ENCODE results near the gene RIMBP3B.
"Not testable (repeated sequence)": the region's sequence is repeated elsewhere in the genome, so short reads cannot be mapped to it uniquely, and the experiment has no call there.

Gene RIMBP3B

GRCh38 chr22:21416375-21416774, 32.8 kb downstream of the RIMBP3B start:
- not testable (repeated sequence) for DNase-seq (ENCODE audit: low spot score)

- DNase-seq (ENCODE audit: low spot score) = not testable (repeated sequence)
Measured at GRCh38 chr22:21417227-21417746, 33.7 kb downstream of the RIMBP3B start, which contains the start of gene HIC2. TSS of gene HIC2 (plus strand) at chr22:21417371. CDS start at chr22:21442832, 25,461 bp downstream.

GRCh38 chr22:21417853-21418252, 34.3 kb downstream of the RIMBP3B start:
- not testable (repeated sequence) for DNase-seq (ENCODE audit: low spot score)

- DNase-seq (ENCODE audit: low spot score) = not testable (repeated sequence)
Measured at GRCh38 chr22:21418974-21419638, 35.6 kb downstream of the RIMBP3B start.

- not testable (repeated sequence) for DNase-seq (ENCODE audit: low spot score)
Measured at GRCh38 chr22:21420180-21420763, 36.7 kb downstream of the RIMBP3B start.

GRCh38 chr22:21424084-21424709, 40.6 kb downstream of the RIMBP3B start:
- DNase-seq (ENCODE audit: low spot score) = not testable (repeated sequence)

- DNase-seq (ENCODE audit: low spot score) = not testable (repeated sequence)
Measured at GRCh38 chr22:21434378-21435233, 51.1 kb downstream of the RIMBP3B start.

- DNase-seq (ENCODE audit: low spot score) = not testable (repeated sequence)
Measured at GRCh38 chr22:21435998-21436810, 52.7 kb downstream of the RIMBP3B start.

GRCh38 chr22:21438013-21438412, 54.5 kb downstream of the RIMBP3B start:
- DNase-seq (ENCODE audit: low spot score) = not testable (repeated sequence)
